Esophagus muscularis mucosa (tissue), 3 donors: ENCODE measurements around the gene QKI.
A peak's percentile ranks its signal among the peaks of the same experiment; 100 is the strongest.

ENCODE experiments used
- POLR2A ChIP-seq: fragments of 450-650 bp; IDR thresholded peaks from one replicate; pipeline ENCODE4 v1.6.1; 2017; ENCODE audit warnings: antibody characterized with exemption, moderate library complexity, mild to moderate bottlenecking, low read depth
- POLR2AphosphoS5 ChIP-seq, 2 donors: sonication (generic); formaldehyde crosslinking; IDR thresholded peaks; one replicate each; pipeline ENCODE4 v1.6.1; 2017; ENCODE audit warnings: antibody characterized with exemption in 2 of 2
- TF ChIP-seq, protein P1 (sequence below), 3 experiments: fragments of 200-600 bp in 2 of 3; fragments of 450-650 bp in 1 of 3; sonication (generic) in 2 of 3; IDR thresholded peaks; one replicate each; pipeline ENCODE4 v1.5.1; 2017 to 2019; ENCODE audit warnings: antibody characterized with exemption in 3 of 3, mild to moderate bottlenecking in 2 of 3, moderate library complexity in 1 of 3

DNA sequence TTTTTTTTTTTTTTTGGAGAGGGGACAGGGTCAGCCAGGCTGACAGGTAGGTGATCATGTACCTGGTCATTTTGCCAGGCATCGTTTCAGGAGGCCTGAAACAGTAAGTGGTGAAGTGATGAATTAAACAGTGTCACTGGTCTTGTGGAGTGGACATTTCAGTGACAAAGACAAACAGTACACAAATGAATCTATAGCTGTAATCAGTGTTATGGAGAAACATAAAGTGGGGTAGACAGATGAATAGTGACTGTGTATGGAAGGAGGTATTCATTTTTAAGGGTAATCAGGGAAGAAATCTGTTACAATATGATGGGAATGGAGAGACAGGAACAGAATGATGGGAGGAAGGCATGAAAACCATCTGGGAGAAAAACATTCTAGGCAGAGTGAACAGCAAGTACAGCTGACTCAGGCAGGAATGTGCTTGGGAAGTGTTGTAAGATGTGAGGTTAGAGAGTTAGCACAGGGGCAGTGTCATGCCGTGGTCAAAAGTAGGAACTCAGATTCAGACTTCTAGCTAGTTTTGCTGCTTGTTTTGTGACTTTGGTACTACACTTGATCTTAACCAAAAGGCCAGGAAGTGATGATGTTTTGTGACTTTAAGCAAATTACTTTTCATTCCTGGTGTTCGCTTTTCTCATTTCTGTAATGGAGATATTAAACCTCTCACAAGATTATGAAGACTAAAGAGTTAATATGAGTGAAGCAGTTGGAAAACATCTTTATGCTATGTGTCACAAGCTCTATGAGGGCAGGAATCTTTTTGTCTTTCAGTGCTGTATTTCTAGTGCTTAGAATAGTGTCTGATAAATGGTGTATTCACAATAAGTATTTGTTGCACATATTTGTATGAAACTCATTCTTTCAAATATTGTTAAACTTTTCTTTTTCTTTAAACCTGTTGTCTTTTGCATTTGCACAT, 43.4 kb downstream of the QKI start:
- TF ChIP-seq, protein P1, sequence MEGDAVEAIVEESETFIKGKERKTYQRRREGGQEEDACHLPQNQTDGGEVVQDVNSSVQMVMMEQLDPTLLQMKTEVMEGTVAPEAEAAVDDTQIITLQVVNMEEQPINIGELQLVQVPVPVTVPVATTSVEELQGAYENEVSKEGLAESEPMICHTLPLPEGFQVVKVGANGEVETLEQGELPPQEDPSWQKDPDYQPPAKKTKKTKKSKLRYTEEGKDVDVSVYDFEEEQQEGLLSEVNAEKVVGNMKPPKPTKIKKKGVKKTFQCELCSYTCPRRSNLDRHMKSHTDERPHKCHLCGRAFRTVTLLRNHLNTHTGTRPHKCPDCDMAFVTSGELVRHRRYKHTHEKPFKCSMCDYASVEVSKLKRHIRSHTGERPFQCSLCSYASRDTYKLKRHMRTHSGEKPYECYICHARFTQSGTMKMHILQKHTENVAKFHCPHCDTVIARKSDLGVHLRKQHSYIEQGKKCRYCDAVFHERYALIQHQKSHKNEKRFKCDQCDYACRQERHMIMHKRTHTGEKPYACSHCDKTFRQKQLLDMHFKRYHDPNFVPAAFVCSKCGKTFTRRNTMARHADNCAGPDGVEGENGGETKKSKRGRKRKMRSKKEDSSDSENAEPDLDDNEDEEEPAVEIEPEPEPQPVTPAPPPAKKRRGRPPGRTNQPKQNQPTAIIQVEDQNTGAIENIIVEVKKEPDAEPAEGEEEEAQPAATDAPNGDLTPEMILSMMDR (IDR thresholded peaks at IDR 0.05), result peak in 1 of 3 experiments; percentile 16
- peak; percentile 55 to 74 for TF ChIP-seq POLR2AphosphoS5 (IDR thresholded peaks at IDR 0.05)
- no peak for TF ChIP-seq POLR2A
